Cardiac fibroblast (primary cell): ENCODE results near the gene IER2.
"Not testable (repeated sequence)": the region's sequence is repeated elsewhere in the genome, so short reads cannot be mapped to it uniquely, and the experiment has no call there.

Experiments used
- DNase-seq, 2 donors: peaks; one replicate each; pipeline versions ENCODE4 v3.0.0 to v3.0.0-alpha.2; 2010; ENCODE audit warnings: low read depth in 2 of 2
- H3K4me3 ChIP-seq, 2 donors: replicated peaks in 1 of 2; 1 replicate in 1 of 2; 2 replicates in 1 of 2; pipeline ENCODE4 v1.5.1; 2011; ENCODE audit warnings: low read depth in 2 of 2, low read length in 2 of 2, mild to moderate bottlenecking in 2 of 2, moderate library complexity in 1 of 2
- CTCF ChIP-seq: IDR thresholded peaks from one replicate; pipeline ENCODE4 v1.5.1; 2011; ENCODE audit warnings: low read depth, mild to moderate bottlenecking, low read length, inconsistent platforms

Gene IER2

DNA sequence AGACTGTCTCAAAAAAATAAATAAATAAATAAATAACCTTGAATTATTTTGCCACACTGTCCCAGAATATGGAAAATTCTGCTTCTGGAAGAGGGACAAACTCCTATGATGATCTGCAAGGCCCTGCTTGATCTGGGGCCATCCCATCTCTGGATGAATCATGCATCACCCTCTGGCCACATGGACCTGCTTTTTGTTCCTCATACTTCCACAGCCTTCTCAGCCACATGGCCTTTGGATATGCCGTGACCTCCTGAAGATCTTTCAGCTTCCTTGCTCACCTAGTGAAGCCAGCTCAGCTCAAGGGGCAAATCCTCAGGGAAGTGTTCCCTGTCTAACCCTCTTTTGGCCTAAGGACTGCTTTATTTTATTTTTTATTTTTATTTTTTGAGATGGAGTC lies 10.3 kb downstream of the IER2 start:
- no peak for TF ChIP-seq CTCF
- no peak overlapping the region for H3K4me3 ChIP-seq
- DNase-seq: peak; percentile 39 to 52

DNA sequence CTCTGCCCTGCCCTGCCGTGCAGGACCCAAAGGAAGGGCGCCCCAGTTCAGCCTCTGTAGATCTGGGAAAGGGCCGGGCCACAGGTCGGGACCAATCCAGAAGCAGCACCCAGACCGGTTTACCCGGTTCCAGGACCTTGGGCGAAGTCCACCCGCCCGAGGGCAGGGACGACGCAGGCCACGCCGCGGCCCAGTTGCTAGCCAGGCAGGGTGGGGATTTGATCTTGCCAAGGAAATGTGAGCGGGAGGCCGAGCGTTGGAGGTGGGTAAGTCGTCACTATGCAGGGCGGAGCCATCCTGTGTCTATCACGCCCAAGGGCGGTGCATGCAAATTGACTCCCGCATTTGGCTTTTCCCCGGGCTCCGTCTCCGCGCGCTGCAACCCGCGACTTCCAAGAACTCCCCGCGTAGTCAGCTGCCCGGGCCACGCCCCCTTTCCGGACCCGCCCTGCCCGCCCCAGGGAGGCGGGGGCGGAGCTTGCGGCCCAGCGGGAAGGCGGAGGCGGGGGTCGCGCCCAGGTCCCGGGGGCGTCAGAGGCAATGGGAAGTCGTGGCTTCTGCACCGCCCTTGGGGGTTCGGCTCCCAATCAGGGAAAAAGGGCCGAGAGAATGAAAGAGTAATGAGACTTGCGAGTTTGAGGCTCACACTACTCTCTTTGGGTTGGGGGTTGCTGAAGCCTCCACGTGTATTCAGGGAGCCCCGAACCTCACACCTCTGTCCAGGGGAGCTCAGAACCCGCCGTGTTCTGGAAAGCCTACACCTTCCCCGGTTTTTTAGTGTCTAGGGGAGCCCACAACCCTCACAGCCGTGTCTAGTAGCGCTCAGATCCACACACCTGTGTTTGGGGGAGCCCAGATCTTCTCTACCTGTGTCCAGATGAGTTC lies 12.8 kb downstream of the IER2 start:
- H3K4me3 ChIP-seq: peak overlapping the region; percentile 17 to 42
- TF ChIP-seq CTCF: no peak
- DNase-seq: peak; percentile 98 to 99

DNA sequence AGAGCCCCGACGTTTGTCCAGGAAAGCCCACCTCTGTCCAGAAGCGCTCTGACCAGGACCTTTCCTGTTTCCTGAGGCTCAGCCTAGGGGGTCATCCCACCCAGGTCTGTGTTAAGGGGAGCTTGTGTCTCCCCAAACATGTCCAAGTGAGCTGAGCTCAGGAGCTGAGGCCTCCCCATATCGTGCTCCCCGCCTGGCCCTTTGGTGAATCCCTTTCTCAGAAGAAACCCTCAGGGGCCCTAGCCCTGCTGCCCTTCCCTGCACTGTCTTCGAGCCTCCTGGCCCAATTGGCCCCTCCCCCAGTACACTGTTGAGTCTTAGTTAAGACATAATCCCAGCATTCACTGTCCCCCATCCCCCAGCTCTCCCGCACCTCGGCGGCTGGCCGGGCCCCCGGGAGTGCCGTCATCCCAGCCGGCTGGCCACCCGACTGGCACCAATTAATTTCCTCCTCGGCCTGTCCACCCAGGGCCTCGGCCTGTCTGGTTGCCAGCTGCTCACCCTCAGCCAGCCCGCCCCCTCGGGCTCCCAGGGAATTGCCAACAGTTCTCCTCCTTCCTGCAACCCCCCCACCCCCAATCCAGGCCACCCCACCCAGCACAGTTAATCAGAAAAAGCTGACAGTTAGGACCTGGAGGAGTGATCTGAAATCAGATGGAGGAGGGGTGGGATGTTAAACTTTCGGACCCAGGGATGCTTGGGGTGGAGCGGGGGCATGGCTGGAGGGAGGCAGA lies 13.6 kb downstream of the IER2 start:
- TF ChIP-seq CTCF: no peak
- peak overlapping the region; percentile 17 to 33 for H3K4me3 ChIP-seq
- DNase-seq: peak; percentile 85 to 95

DNA sequence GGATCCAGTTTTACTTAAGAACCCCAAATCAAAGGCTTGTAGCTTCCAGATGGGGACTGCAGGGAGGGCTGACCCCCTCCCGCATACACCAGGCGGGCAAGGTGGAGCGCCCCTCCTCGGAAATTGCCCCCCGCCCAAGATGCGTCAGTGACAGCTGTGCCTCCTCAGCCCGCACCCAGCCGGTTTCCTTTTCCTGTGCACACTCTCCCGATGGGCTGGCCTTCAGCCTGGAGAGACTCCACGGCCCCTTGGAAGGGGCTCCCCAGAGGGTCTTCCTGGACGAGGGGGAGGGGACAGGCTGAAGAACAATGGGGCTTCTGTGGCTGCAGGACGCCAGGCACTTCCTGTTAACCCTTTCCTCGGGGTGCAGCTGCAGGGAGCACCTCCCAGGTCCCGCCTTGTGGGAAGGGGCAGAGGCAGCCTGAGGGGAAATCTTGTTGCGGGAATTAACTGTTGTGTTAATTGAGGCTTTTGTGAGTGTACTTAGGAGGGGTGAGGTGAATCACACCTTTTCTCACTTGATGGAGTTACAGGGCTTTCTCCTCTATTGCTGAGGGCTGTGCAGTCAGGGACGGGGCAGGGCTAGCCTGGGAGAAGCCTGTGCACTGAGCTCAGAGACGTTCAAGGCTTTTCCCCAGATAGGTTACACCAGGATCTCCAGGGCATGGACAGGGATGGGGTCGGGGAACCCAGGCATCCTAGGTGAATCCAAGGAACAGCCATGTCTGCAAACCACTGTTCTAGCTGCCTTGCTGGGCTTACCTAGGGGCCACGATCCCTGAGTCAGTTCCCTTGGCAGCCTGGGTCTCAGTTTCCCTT lies 14.3 kb downstream of the IER2 start:
- no peak for TF ChIP-seq CTCF
- DNase-seq: peak; percentile 72 to 96
- H3K4me3 ChIP-seq: peak overlapping the region; percentile 0 to 15

GRCh38 chr19:13165162-13165997 lies 15.2 kb downstream of the IER2 start:
- H3K4me3 ChIP-seq: no peak overlapping the region
- no peak for TF ChIP-seq CTCF
- DNase-seq: peak; percentile 50 to 51

DNA sequence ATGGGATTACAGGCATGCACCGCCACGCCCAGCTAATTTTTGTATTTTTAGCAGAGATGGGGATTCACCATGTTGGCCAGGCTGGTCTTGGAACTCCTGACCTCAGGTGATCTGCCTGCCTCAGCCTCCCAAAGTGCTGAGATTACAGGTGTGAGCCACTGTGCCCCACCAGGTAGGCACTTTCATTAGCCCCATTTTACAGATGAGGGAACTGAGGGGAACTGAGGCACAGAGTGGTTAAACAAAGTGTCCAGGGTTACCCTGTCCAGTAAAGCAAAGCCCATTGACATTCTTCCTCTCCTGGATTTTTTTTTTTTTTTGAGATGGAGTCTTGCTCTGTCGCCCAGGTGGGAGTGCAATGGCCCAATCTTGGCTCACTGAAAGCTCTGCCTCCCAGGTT lies 15.9 kb downstream of the IER2 start:
- not testable (repeated sequence) for H3K4me3 ChIP-seq

More for the DNA sequence above, 15.9 kb downstream of the IER2 start:
- DNase-seq: not testable (repeated sequence)
